ENCODE results near the gene SYNPR.

SYNPR gene

GRCh38 chr3:63413523-63413922 lies 135.4 kb downstream of the SYNPR start:
- Histone ChIP-seq H3K9ac (no peak overlapping the region), H4K20me1 (no peaks in the 10 kb centered on the region), H3K27ac (no peak overlapping the region), H3K4me3 (no peak overlapping the region), H3K27me3 (no peaks in the 10 kb centered on the region), H3K36me3 (no peaks in the 10 kb centered on the region), H3K4me1 (no peaks in the 10 kb centered on the region), H3K9me3 (no peaks in the 10 kb centered on the region), H3K4me2 (no peak overlapping the region)
- TF ChIP-seq Cebpa-rat (IDR thresholded peaks at IDR 0.05): no peak

- Histone ChIP-seq H3K9ac (no peak overlapping the region), H3K4me3 (no peak overlapping the region), H3K4me2 (no peak overlapping the region), H3K27ac (no peak overlapping the region), H3K9me3 (no peaks in the 10 kb centered on the region), H3K27me3 (no peaks in the 10 kb centered on the region), H3K36me3 (no peaks in the 10 kb centered on the region), H4K20me1 (no peaks in the 10 kb centered on the region), H3K4me1 (no peaks in the 10 kb centered on the region)
- TF ChIP-seq Cebpa-rat (IDR thresholded peaks at IDR 0.05): no peak
Observed at GRCh38 chr3:63414607-63415006, 136.5 kb downstream of the SYNPR start.

GRCh38 chr3:63429905-63430304 lies 151.8 kb downstream of the SYNPR start:
- H4K20me1 ChIP-seq: no peaks in the 10 kb centered on the region
- H3K27ac ChIP-seq: no peak overlapping the region
- no peak overlapping the region for H3K4me2 ChIP-seq
- H3K9me3 ChIP-seq: no peaks in the 10 kb centered on the region
- no peak overlapping the region for H3K9ac ChIP-seq
- no peaks in the 10 kb centered on the region for H3K27me3 ChIP-seq
- H3K36me3 ChIP-seq: no peaks in the 10 kb centered on the region
- H3K4me1 ChIP-seq: no peaks in the 10 kb centered on the region
- no peak overlapping the region for H3K4me3 ChIP-seq
- no peak for TF ChIP-seq Cebpa-rat (IDR thresholded peaks at IDR 0.05)

GRCh38 chr3:63430875-63431274 lies 152.8 kb downstream of the SYNPR start:
- H3K27me3 ChIP-seq: no peaks in the 10 kb centered on the region
- H3K27ac ChIP-seq: no peak overlapping the region
- no peaks in the 10 kb centered on the region for H3K4me1 ChIP-seq
- H4K20me1 ChIP-seq: no peaks in the 10 kb centered on the region
- H3K36me3 ChIP-seq: no peaks in the 10 kb centered on the region
- no peak overlapping the region for H3K4me3 ChIP-seq
- no peak for TF ChIP-seq Cebpa-rat (IDR thresholded peaks at IDR 0.05)
- H3K9me3 ChIP-seq: no peaks in the 10 kb centered on the region
- no peak overlapping the region for H3K4me2 ChIP-seq
- no peak overlapping the region for H3K9ac ChIP-seq

- Histone ChIP-seq H3K27me3 (no peaks in the 10 kb centered on the region), H3K4me1 (no peaks in the 10 kb centered on the region), H4K20me1 (no peaks in the 10 kb centered on the region), H3K36me3 (no peaks in the 10 kb centered on the region), H3K27ac (no peak overlapping the region), H3K4me2 (no peak overlapping the region), H3K4me3 (no peak overlapping the region), H3K9me3 (no peaks in the 10 kb centered on the region), H3K9ac (no peak overlapping the region)
- TF ChIP-seq Cebpa-rat (IDR thresholded peaks at IDR 0.05): no peak
Observed at GRCh38 chr3:63437858-63438257, 159.8 kb downstream of the SYNPR start.

- no peak overlapping the region for H3K4me2 ChIP-seq
- no peak overlapping the region for H3K4me3 ChIP-seq
- no peak overlapping the region for H3K9ac ChIP-seq
- H3K27me3 ChIP-seq: no peaks in the 10 kb centered on the region
- H3K9me3 ChIP-seq: no peaks in the 10 kb centered on the region
- no peaks in the 10 kb centered on the region for H4K20me1 ChIP-seq
- no peak for TF ChIP-seq Cebpa-rat (IDR thresholded peaks at IDR 0.05)
- H3K4me1 ChIP-seq: no peaks in the 10 kb centered on the region
- H3K27ac ChIP-seq: no peak overlapping the region
- no peaks in the 10 kb centered on the region for H3K36me3 ChIP-seq
Observed at GRCh38 chr3:63438826-63439371, 160.8 kb downstream of the SYNPR start.

- TF ChIP-seq Cebpa-rat (IDR thresholded peaks at IDR 0.05): no peak
- Histone ChIP-seq H3K4me1 (no peaks in the 10 kb centered on the region), H3K36me3 (no peaks in the 10 kb centered on the region), H3K9me3 (no peaks in the 10 kb centered on the region), H3K4me2 (no peak overlapping the region), H3K27ac (no peak overlapping the region), H3K27me3 (no peaks in the 10 kb centered on the region), H3K4me3 (no peak overlapping the region), H3K9ac (no peak overlapping the region), H4K20me1 (no peaks in the 10 kb centered on the region)
Observed at GRCh38 chr3:63441262-63441661, 163.2 kb downstream of the SYNPR start.

GRCh38 chr3:63442918-63443317 lies 164.8 kb downstream of the SYNPR start:
- Histone ChIP-seq H3K4me3 (no peak overlapping the region), H3K27ac (no peak overlapping the region), H3K4me1 (no peaks in the 10 kb centered on the region), H3K4me2 (no peak overlapping the region), H4K20me1 (no peaks in the 10 kb centered on the region), H3K27me3 (no peaks in the 10 kb centered on the region), H3K36me3 (no peaks in the 10 kb centered on the region), H3K9ac (no peak overlapping the region), H3K9me3 (no peaks in the 10 kb centered on the region)
- no peak for TF ChIP-seq Cebpa-rat (IDR thresholded peaks at IDR 0.05)

GRCh38 chr3:63450023-63450422 lies 171.9 kb downstream of the SYNPR start:
- Histone ChIP-seq H3K27ac (no peak overlapping the region), H3K9ac (no peak overlapping the region), H3K4me3 (no peak overlapping the region), H3K4me2 (no peak overlapping the region), H3K4me1 (no peaks in the 10 kb centered on the region), H3K9me3 (no peaks in the 10 kb centered on the region), H3K36me3 (no peaks in the 10 kb centered on the region), H4K20me1 (no peaks in the 10 kb centered on the region), H3K27me3 (no peaks in the 10 kb centered on the region)
- TF ChIP-seq Cebpa-rat (IDR thresholded peaks at IDR 0.05): no peak

- Histone ChIP-seq H3K4me3 (no peak overlapping the region), H3K27me3 (no peaks in the 10 kb centered on the region), H3K9ac (no peak overlapping the region), H3K27ac (no peak overlapping the region), H3K36me3 (no peaks in the 10 kb centered on the region), H4K20me1 (no peaks in the 10 kb centered on the region), H3K4me2 (no peak overlapping the region), H3K9me3 (no peaks in the 10 kb centered on the region), H3K4me1 (no peaks in the 10 kb centered on the region)
- TF ChIP-seq Cebpa-rat (IDR thresholded peaks at IDR 0.05): no peak
Observed at GRCh38 chr3:63450634-63451363, 172.7 kb downstream of the SYNPR start.

All from BLaER1 (cell line).